Common myeloid progenitor, CD34-positive (primary cell): ENCODE data around the gene HOXC10.

ENCODE experiments used
- CTCF ChIA-PET: fragments of 350-600 bp; sonication (Branson Sonifier 250); formaldehyde crosslinking; loops from one replicate; lab custom pipeline; 2021; ENCODE audit warnings: antibody characterized with exemption; lab: Charles Lee
- POLR2A ChIA-PET: fragments of 350-600 bp; sonication (Branson Sonifier 250); formaldehyde crosslinking; loops from one replicate; lab custom pipeline; 2021; ENCODE audit warnings: antibody characterized with exemption; lab: Charles Lee
- DNase-seq, 3 donors: peaks; one replicate each; pipeline versions ENCODE4 v3.0.0 to v3.0.0-alpha.2; 2013
- H3K27ac ChIP-seq, 2 experiments: 1 replicate in 1 of 2; 2 replicates in 1 of 2; pipeline ENCODE4 v1.7.0; 2013; ENCODE audit warnings: inconsistent platforms in 2 of 2, low read length in 2 of 2, mild to moderate bottlenecking in 2 of 2, low read depth in 1 of 2, moderate library complexity in 1 of 2; ENCODE audit not compliant: severe bottlenecking in 2 of 2, insufficient read depth in 1 of 2, poor library complexity in 1 of 2
- H3K27me3 ChIP-seq, 5 experiments: replicated peaks in 2 of 5; 1 replicate in 3 of 5; 2 replicates in 2 of 5; pipeline versions ENCODE4 v1.6.1 to v1.7.0; 2013; ENCODE audit warnings: low read length in 4 of 5, mild to moderate bottlenecking in 2 of 5, moderate library complexity in 2 of 5, inconsistent platforms in 1 of 5; ENCODE audit not compliant: insufficient read depth in 5 of 5, control insufficient read depth in 4 of 5
- H3K36me3 ChIP-seq, 4 experiments: 1 replicate in 2 of 4; 2 replicates in 2 of 4; pipeline versions ENCODE4 v1.6.1 to v1.7.0; 2013; ENCODE audit warnings: low read length in 3 of 4, control low read depth in 1 of 4, mild to moderate bottlenecking in 1 of 4; ENCODE audit not compliant: control insufficient read depth in 4 of 4, insufficient read depth in 4 of 4
- H3K4me1 ChIP-seq, 4 experiments: 1 replicate in 3 of 4; 2 replicates in 1 of 4; pipeline versions ENCODE4 v1.6.1 to v1.7.1; 2013; ENCODE audit warnings: low read length in 3 of 4, mild to moderate bottlenecking in 3 of 4, control low read depth in 1 of 4, inconsistent platforms in 1 of 4, moderate library complexity in 1 of 4; ENCODE audit not compliant: control insufficient read depth in 4 of 4, insufficient read depth in 4 of 4; ENCODE audit errors: control extremely low read depth in 1 of 4
- H3K4me3 ChIP-seq, 7 experiments: 1 replicate in 4 of 7; 2 replicates in 3 of 7; pipeline versions ENCODE4 v1.5.1 to v1.7.0; 2013; ENCODE audit warnings: mild to moderate bottlenecking in 7 of 7, low read length in 6 of 7, moderate library complexity in 6 of 7, inconsistent platforms in 2 of 7, low read depth in 2 of 7, control low read depth in 1 of 7; ENCODE audit not compliant: insufficient read depth in 4 of 7, control insufficient read depth in 1 of 7; ENCODE audit errors: extremely low read depth in 1 of 7
- H3K9me3 ChIP-seq, 5 experiments: 1 replicate in 4 of 5; 2 replicates in 1 of 5; pipeline versions ENCODE4 v1.6.1 to v1.7.1; 2013; ENCODE audit warnings: low read length in 4 of 5, mild to moderate bottlenecking in 2 of 5, inconsistent platforms in 1 of 5, low read depth in 1 of 5, moderate library complexity in 1 of 5; ENCODE audit not compliant: control insufficient read depth in 4 of 5, insufficient read depth in 2 of 5; ENCODE audit errors: control extremely low read depth in 1 of 5
- whole genome bisulfite sequencing: methylation state at CpG from one replicate; pipeline ENCODE4 v1.1.5; 2013; ENCODE audit not compliant: insufficient coverage; 5-methylcytosine and 5-hydroxymethylcytosine counted together

HOXC10 gene

GRCh38 chr12:53965281-53966084 lies 19.5 kb upstream of the HOXC10 start:
- peaks cover 0 to 9% (median 2%) of the 10 kb centered on the region in 4 experiments for H3K4me1 ChIP-seq
- CTCF ChIA-PET: interaction anchor here (0.8 kb wide), 1 partner anchor 236 kb away, joined by 3 read pairs; no protein-coding TSS in a partner anchor
- POLR2A ChIA-PET: no interaction called here

GRCh38 chr12:53966085-53966384 lies 18.9 kb upstream of the HOXC10 start:
- ChIA-PET CTCF (interaction anchor here (0.9 kb wide), 1 partner anchor 22 kb away, joined by 5 read pairs; no protein-coding TSS in a partner anchor), POLR2A (no interaction called here)
- peaks cover 37 to 100% (median 78%) of the 10 kb centered on the region in 5 experiments for H3K27me3 ChIP-seq

More at GRCh38 chr12:53965281-53966084, 19.5 kb upstream of the HOXC10 start:
- peaks cover 0 to 5% (median 0%) of the 10 kb centered on the region in 5 experiments for H3K9me3 ChIP-seq
- no peak for DNase-seq
- peaks cover 37 to 100% (median 75%) of the 10 kb centered on the region in 5 experiments for H3K27me3 ChIP-seq
- H3K36me3 ChIP-seq: no peaks in the 10 kb centered on the region
- no peak overlapping the region for H3K4me3 ChIP-seq
- H3K27ac ChIP-seq: no peak overlapping the region
- WGBS: 4% methylated on average over 18 of the region's 18 CpGs

GRCh38 chr12:53966385-53967133 lies 18.4 kb upstream of the HOXC10 start:
- WGBS: 6% methylated on average over 16 of the region's 36 CpGs
- ChIA-PET CTCF (interaction anchor here (0.9 kb wide), 1 partner anchor 21 kb away, joined by 5 read pairs; no protein-coding TSS in a partner anchor), POLR2A (no interaction called here)
- peaks cover 0 to 5% (median 0%) of the 10 kb centered on the region in 5 experiments for H3K9me3 ChIP-seq
- H3K4me1 ChIP-seq: peaks cover 0 to 1% (median 0%) of the 10 kb centered on the region in 4 experiments
- peaks cover 37 to 100% (median 78%) of the 10 kb centered on the region in 5 experiments for H3K27me3 ChIP-seq
- no peak for DNase-seq
- no peak overlapping the region for H3K27ac ChIP-seq
- H3K4me3 ChIP-seq: no peak overlapping the region
- no peaks in the 10 kb centered on the region for H3K36me3 ChIP-seq

More at GRCh38 chr12:53966085-53966384, 18.9 kb upstream of the HOXC10 start:
- WGBS: 11% methylated on average over 9 of the region's 15 CpGs
- no peak overlapping the region for H3K27ac ChIP-seq
- no peaks in the 10 kb centered on the region for H3K36me3 ChIP-seq
- peaks cover 0 to 5% (median 0%) of the 10 kb centered on the region in 5 experiments for H3K9me3 ChIP-seq
- peaks cover 0 to 5% (median under 1%) of the 10 kb centered on the region in 4 experiments for H3K4me1 ChIP-seq
- H3K4me3 ChIP-seq: no peak overlapping the region
- DNase-seq: no peak

- Histone ChIP-seq H3K4me3 (no peak overlapping the region), H3K36me3 (no peaks in the 10 kb centered on the region), H3K27ac (no peak overlapping the region), H3K27me3 (peaks cover 28 to 100% (median 80%) of the 10 kb centered on the region in 5 experiments), H3K4me1 (no peaks in the 10 kb centered on the region), H3K9me3 (peaks cover 0 to 5% (median 0%) of the 10 kb centered on the region in 5 experiments)
- WGBS: 21% methylated on average over 4 of the region's 5 CpGs
- ChIA-PET CTCF (no interaction called here), POLR2A (no interaction called here)
- DNase-seq: no peak
Observed at GRCh38 chr12:53967421-53967925, 17.5 kb upstream of the HOXC10 start.

- no peak overlapping the region for H3K4me3 ChIP-seq
- H3K9me3 ChIP-seq: peaks cover 0 to 11% (median 0%) of the 10 kb centered on the region in 5 experiments
- ChIA-PET POLR2A (no interaction called here), CTCF (interaction anchor here (0.6 to 1.6 kb wide), 4 partner anchors 10 to 22 kb away, joined by 3 to 4 read pairs (median 3); no protein-coding TSS in a partner anchor)
- no peaks in the 10 kb centered on the region for H3K36me3 ChIP-seq
- no peak for DNase-seq
- peaks cover 21 to 100% (median 82%) of the 10 kb centered on the region in 5 experiments for H3K27me3 ChIP-seq
- WGBS: 7% methylated on average over 24 of the region's 24 CpGs
- H3K27ac ChIP-seq: no peak overlapping the region
- peaks cover 0 to 2% (median 0%) of the 10 kb centered on the region in 4 experiments for H3K4me1 ChIP-seq
Observed at GRCh38 chr12:53968214-53969127, 16.5 kb upstream of the HOXC10 start.

GRCh38 chr12:53969588-53970259 lies 15.2 kb upstream of the HOXC10 start:
- CTCF ChIA-PET: interaction anchor here (1.6 kb wide), 1 partner anchor 14 kb away, joined by 4 read pairs; no protein-coding TSS in a partner anchor
- 25% methylated on average over 11 of the region's 12 CpGs for WGBS

More at GRCh38 chr12:53969588-53970259, 15.2 kb upstream of the HOXC10 start:
- Histone ChIP-seq H3K36me3 (no peaks in the 10 kb centered on the region), H3K27ac (no peak overlapping the region), H3K4me3 (no peak overlapping the region), H3K4me1 (peaks cover 0 to 10% (median 4%) of the 10 kb centered on the region in 4 experiments), H3K9me3 (peaks cover 0 to 8% (median 0%) of the 10 kb centered on the region in 5 experiments), H3K27me3 (peaks cover 16 to 100% (median 73%) of the 10 kb centered on the region in 5 experiments)
- POLR2A ChIA-PET: no interaction called here
- DNase-seq: no peak
